GM12875 (cell line): ENCODE measurements around the gene OR1A2.

ENCODE experiments used
- H3K4me3 ChIP-seq: one replicate; pipeline ENCODE4 v1.5.1; 2011; ENCODE audit warnings: low read depth, low read length, control low read depth
- CTCF ChIP-seq: IDR thresholded peaks from 2 replicates; pipeline ENCODE4 v1.5.1; 2011; ENCODE audit warnings: low read depth, mild to moderate bottlenecking, control low read depth, inconsistent platforms, low read length, moderate library complexity, borderline replicate concordance; ENCODE audit not compliant: insufficient read depth

OR1A2 gene

GRCh38 chr17:3197219-3197618 is at the start of gene OR1A2:
Gene OR1A2 (plus strand): TSS chr17:3197519. CDS start chr17:3197519, 0 bp downstream.
- TF ChIP-seq CTCF, result no peak
- no peak within 1 kb of the TSS for H3K4me3 ChIP-seq

- TF ChIP-seq CTCF, result no peak
- no peak overlapping the region for H3K4me3 ChIP-seq
Observed at GRCh38 chr17:3157218-3157617, 40.1 kb upstream of the OR1A2 start.

- TF ChIP-seq CTCF, result no peak
- no peak overlapping the region for H3K4me3 ChIP-seq
Observed at GRCh38 chr17:3167574-3167973, 29.7 kb upstream of the OR1A2 start.

GRCh38 chr17:3189961-3190360 is 7.4 kb upstream of the OR1A2 start:
- TF ChIP-seq CTCF, result no peak
- H3K4me3 ChIP-seq, result no peak overlapping the region

- no peak for TF ChIP-seq CTCF
- H3K4me3 ChIP-seq, result no peak within 1 kb of the TSS
Observed at GRCh38 chr17:3207367-3207766, 10.0 kb downstream of the OR1A2 start, which contains the start of gene OR1A1. Gene OR1A1 (plus strand): TSS chr17:3207667. CDS start chr17:3215621, 7,954 bp downstream.

- TF ChIP-seq CTCF, result no peak
- H3K4me3 ChIP-seq, result no peak overlapping the region
Observed at GRCh38 chr17:3208484-3208883, 11.2 kb downstream of the OR1A2 start.

- no peak for TF ChIP-seq CTCF
- no peak overlapping the region for H3K4me3 ChIP-seq
Observed at GRCh38 chr17:3213001-3213400, 15.7 kb downstream of the OR1A2 start.
